ENCODE results near the gene AGTPBP1. TPM values are rescaled to one million over a fixed set of nuclear protein-coding genes. Genes with fewer than 3 reads are reported as not detected.

Gene AGTPBP1
- total RNA-seq, 4 donors from 2014 or later, result 12.5 to 15.1 (median 14.0) TPM

GRCh38 chr9:85740787-85741094 lies 1.0 kb downstream of the AGTPBP1 start:
- intact Hi-C loops (cut with DNase I; ENCODE audit: low total_unique reads), result no loop called here
- TF ChIP-seq CTCF (IDR thresholded peaks at IDR 0.05) (no peak), POLR2A (IDR thresholded peaks at IDR 0.05) (no peak)
- 2 to 6% methylated on average over 8 of the region's 8 CpGs for WGBS, 2 donors
- no peak for DNase-seq (ENCODE audit: low spot score in 2 of 2)
- peak overlapping the region; percentile 87 for H3K4me3 ChIP-seq (ENCODE audit: low read depth, poor library complexity, severe bottlenecking)

GRCh38 chr9:85738509-85738908 lies 3.2 kb downstream of the AGTPBP1 start:
- 67 to 76% methylated on average over 2 of the region's 2 CpGs for WGBS, 2 donors
- H3K4me3 ChIP-seq (ENCODE audit: low read depth, poor library complexity, severe bottlenecking), result no peak overlapping the region
- TF ChIP-seq POLR2A (IDR thresholded peaks at IDR 0.05) (no peak), CTCF (IDR thresholded peaks at IDR 0.05) (no peak)
- intact Hi-C loops (cut with DNase I; ENCODE audit: low total_unique reads), result no loop called here
- DNase-seq (ENCODE audit: low spot score in 2 of 2), result no peak

GRCh38 chr9:85737671-85738070 lies 4.1 kb downstream of the AGTPBP1 start:
- WGBS, 2 donors, result 88 to 93% methylated on average over 3 of the region's 3 CpGs
- intact Hi-C loops (cut with DNase I; ENCODE audit: low total_unique reads), result no loop called here
- DNase-seq (ENCODE audit: low spot score in 2 of 2), result no peak
- H3K4me3 ChIP-seq (ENCODE audit: low read depth, poor library complexity, severe bottlenecking), result no peak overlapping the region
- TF ChIP-seq POLR2A (IDR thresholded peaks at IDR 0.05), result no peak
- TF ChIP-seq CTCF (IDR thresholded peaks at IDR 0.05), result no peak

- WGBS, 2 donors, result 87 to 88% methylated on average over 4 of the region's 4 CpGs
- no peak for TF ChIP-seq POLR2A (IDR thresholded peaks at IDR 0.05)
- no peak overlapping the region for H3K4me3 ChIP-seq (ENCODE audit: low read depth, poor library complexity, severe bottlenecking)
- intact Hi-C loops (cut with DNase I; ENCODE audit: low total_unique reads), result no loop called here
- DNase-seq (ENCODE audit: low spot score in 2 of 2), result no peak
These were observed 10.7 kb downstream of the AGTPBP1 start for GRCh38 chr9:85730916-85731630.

GRCh38 chr9:85729882-85730281 lies 11.9 kb downstream of the AGTPBP1 start:
- no peak for DNase-seq (ENCODE audit: low spot score in 2 of 2)
- intact Hi-C loops (cut with DNase I; ENCODE audit: low total_unique reads), result no loop called here
- no peak for TF ChIP-seq POLR2A (IDR thresholded peaks at IDR 0.05)
- no peak for TF ChIP-seq CTCF (IDR thresholded peaks at IDR 0.05)
- no peak overlapping the region for H3K4me3 ChIP-seq (ENCODE audit: low read depth, poor library complexity, severe bottlenecking)

GRCh38 chr9:85727500-85727899 lies 14.3 kb downstream of the AGTPBP1 start:
- intact Hi-C loops (cut with DNase I; ENCODE audit: low total_unique reads), result no loop called here
- 65 to 71% methylated on average over 2 of the region's 2 CpGs for WGBS, 2 donors
- H3K4me3 ChIP-seq (ENCODE audit: low read depth, poor library complexity, severe bottlenecking), result no peak overlapping the region
- TF ChIP-seq POLR2A (IDR thresholded peaks at IDR 0.05) (no peak), CTCF (IDR thresholded peaks at IDR 0.05) (no peak)
- no peak for DNase-seq (ENCODE audit: low spot score in 2 of 2)

Data from lower leg skin (tissue), 4 donors.